LNCAP (cell line): ENCODE data around the gene SCYGR6.

ENCODE experiments used
- TF ChIP-seq, protein P1 (sequence below): fragments of 450-650 bp; IDR thresholded peaks from 2 replicates; pipeline ENCODE4 v1.5.1; 2017; ENCODE audit warnings: mild to moderate bottlenecking

SCYGR6 gene

DNA sequence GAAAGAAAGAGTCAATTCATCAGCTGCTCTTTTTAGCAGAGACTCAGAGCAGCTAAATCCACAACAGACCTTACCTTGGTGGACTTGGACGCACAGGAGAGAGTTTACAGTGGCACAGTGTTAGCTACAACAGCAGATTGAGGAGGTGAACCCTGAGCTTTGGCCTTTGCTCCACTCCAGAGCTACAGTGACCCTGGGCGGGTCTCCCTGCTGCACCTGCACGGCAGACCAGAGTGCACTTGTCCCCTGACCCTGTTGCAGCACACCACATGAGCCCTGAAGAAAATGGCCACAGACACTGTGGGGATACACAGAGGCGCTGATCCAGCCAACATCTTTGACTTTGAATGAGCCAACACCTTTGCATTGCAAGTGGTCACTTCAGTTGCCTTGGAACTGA lies 17.7 kb downstream of the SCYGR6 start:
- TF ChIP-seq, protein P1, sequence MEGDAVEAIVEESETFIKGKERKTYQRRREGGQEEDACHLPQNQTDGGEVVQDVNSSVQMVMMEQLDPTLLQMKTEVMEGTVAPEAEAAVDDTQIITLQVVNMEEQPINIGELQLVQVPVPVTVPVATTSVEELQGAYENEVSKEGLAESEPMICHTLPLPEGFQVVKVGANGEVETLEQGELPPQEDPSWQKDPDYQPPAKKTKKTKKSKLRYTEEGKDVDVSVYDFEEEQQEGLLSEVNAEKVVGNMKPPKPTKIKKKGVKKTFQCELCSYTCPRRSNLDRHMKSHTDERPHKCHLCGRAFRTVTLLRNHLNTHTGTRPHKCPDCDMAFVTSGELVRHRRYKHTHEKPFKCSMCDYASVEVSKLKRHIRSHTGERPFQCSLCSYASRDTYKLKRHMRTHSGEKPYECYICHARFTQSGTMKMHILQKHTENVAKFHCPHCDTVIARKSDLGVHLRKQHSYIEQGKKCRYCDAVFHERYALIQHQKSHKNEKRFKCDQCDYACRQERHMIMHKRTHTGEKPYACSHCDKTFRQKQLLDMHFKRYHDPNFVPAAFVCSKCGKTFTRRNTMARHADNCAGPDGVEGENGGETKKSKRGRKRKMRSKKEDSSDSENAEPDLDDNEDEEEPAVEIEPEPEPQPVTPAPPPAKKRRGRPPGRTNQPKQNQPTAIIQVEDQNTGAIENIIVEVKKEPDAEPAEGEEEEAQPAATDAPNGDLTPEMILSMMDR, result no peak

DNA sequence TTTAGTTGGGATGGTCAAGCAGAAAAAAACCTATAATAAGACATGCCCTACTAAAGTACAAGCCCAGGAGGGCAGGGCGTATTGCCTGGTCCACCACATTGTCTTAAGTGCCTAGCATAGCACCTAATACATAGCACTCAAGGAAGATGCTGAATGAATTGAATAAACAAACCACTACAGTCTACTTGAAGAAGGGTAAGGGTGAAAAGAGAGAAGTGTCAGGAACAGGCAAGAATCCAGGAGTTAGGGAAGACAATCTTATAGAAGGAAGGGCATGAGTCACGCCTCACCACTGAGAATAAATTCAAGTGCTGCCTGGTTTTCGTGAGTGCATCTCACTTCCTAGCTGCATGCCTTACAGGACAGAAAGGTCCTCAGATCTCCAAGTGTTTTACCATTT lies 20.6 kb downstream of the SCYGR6 start:
- TF ChIP-seq, protein P1, result no peak

DNA sequence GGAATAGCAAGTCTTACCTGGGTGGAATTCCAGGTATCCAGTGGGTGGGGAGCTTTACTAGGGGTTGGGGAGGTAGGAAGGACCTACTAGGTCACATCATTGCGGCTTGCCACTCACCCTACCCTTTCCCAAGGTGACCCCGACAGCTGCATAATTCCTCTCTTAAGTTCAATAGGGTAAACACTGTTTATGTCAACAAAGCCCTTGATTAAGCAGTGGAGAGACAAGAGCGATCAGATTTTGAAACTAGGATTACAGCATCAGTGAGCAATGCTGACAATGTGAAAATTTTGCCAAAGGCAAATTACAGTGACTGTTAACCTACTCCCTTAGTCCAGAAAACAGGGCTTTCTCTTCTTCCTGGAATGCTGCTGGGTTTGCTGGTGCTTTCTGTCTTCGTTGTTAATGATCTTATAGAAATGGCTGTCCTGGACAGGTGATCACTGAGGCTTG lies 21.3 kb downstream of the SCYGR6 start:
- TF ChIP-seq, protein P1, result no peak

DNA sequence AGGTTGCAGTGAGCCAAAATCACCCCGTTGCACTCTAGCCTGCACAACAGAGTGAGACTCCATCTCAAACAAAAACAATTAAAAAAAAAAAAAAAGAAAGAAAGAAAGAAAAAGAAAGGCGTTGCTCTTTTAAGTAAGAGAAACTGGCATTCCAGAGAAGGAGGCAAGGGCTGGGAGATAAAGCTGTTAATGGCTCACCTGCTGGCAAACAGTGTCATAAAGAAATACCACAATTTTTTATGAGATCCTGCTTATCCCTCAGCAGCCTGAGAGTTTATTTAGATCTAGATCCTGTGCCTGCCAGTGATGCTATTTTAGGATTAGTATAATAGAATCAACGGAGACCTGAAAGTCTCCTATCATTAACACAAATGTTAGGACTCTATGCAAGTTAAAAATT lies 23.0 kb downstream of the SCYGR6 start:
- TF ChIP-seq, protein P1, result no peak

DNA sequence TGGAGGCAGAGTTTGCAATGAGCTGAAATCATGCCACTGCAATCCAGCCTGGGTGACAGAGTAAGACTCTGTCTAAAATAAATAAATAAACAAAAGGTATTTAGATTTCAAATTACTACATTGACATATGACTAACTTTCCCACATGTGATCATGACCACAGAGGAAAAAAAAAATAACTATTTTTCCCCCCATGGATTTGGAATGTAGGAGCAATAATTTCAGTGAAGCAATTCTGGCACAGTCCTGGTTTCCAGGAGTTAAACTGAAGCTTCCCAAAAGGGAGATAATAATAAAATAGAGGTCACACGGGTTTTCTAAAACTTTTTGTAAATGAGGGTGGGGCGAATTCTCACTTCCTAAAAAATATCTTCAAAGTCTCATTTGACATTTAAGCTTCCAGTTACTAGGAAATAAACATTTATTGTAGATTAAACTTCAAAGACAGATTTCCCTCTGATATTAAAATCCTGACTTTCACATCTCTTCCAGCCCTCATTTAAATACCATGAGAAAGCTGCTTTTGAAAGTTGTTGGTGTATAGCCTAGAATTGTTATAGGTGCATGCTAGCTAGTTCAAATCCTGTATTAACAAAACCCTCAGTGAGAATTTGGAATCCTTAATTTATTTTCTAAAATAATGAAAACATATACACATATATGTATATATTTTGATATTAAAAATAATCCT lies 27.4 kb downstream of the SCYGR6 start:
- TF ChIP-seq, protein P1, result no peak

DNA sequence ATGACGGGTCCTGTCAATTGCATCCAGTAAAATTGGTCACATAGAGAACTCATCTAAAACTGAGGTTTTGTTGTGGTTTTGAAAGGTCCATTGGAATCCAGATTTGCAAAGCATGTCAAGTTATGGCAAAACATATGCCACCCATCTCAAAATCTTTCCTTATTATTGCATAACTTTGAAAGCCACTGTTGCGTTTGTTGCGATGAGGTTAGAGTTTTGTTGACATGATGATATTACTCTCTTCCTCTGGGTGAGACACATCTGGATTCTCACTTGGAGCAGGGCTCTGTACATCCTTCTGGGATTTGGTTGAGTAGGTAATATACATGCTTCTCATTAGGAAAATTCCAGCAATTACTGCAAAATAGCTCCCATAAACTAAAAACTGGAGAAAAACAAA lies 37.4 kb downstream of the SCYGR6 start:
- TF ChIP-seq, protein P1, result no peak

DNA sequence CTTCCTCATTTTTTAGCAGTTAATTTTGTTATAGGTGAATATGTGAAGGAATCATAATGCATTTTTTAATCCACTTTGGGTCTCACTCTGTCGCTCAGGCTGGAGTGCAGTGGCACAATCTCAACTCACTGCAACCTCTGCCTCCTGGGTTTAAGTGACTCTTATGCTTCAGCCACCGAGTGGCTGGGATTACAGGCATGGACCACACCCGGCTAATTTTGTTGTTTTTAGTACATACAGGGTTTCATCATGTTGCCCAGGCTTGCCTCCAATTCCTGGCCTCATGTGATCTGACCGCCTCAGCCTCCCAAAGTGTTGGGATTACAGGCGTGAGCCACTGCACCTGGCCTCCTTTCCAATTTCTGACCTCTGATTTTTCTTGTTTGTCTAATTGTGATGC lies 40.3 kb downstream of the SCYGR6 start:
- TF ChIP-seq, protein P1, result no peak

DNA sequence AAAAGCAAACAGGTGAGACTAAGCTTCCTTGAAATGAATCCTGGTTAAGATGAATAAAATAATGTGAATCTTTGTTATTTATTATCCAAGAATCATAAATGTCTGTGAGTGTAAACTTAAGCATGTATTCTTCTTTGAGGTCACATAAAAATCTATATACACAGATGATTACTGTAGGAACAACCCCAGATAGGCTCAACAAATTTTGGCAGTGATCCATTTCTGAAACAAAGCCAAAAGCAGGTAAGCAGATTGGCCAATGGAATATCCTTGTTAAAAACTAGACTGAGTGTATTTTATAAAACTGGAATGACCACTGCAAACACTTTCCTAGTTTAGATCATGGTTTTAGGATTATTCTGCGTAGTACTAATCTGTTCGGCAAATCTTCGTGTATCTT lies 46.6 kb downstream of the SCYGR6 start:
- TF ChIP-seq, protein P1, result no peak
